ENCODE data around the gene ELMOD1.

Gene ELMOD1

DNA sequence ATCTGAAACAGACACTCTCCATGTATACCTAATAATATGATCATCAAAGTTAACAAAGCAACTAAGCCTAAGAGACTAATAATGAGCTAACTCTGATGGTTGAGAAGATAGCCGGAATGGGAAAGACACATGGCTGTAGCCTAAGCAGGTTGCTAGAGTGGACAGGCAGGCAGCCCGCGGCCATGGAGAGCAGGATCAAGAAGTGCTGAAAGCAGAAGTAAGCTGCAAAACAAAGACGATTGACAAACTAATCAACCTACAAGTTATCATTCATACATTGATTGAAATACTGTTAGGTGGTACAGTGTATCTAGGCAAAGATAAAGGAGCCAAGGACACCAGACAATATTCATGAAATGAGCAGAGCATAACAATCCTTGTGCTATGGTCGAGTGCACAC is 91.6 kb downstream of the ELMOD1 start:
- TF ChIP-seq, protein P1, sequence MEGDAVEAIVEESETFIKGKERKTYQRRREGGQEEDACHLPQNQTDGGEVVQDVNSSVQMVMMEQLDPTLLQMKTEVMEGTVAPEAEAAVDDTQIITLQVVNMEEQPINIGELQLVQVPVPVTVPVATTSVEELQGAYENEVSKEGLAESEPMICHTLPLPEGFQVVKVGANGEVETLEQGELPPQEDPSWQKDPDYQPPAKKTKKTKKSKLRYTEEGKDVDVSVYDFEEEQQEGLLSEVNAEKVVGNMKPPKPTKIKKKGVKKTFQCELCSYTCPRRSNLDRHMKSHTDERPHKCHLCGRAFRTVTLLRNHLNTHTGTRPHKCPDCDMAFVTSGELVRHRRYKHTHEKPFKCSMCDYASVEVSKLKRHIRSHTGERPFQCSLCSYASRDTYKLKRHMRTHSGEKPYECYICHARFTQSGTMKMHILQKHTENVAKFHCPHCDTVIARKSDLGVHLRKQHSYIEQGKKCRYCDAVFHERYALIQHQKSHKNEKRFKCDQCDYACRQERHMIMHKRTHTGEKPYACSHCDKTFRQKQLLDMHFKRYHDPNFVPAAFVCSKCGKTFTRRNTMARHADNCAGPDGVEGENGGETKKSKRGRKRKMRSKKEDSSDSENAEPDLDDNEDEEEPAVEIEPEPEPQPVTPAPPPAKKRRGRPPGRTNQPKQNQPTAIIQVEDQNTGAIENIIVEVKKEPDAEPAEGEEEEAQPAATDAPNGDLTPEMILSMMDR (IDR thresholded peaks at IDR 0.05; ENCODE audit: borderline replicate concordance, insufficient read depth, low read depth, low read length): no peak
- no peak overlapping the region for H3K4me3 ChIP-seq (ENCODE audit: low read depth, low read length)

DNA sequence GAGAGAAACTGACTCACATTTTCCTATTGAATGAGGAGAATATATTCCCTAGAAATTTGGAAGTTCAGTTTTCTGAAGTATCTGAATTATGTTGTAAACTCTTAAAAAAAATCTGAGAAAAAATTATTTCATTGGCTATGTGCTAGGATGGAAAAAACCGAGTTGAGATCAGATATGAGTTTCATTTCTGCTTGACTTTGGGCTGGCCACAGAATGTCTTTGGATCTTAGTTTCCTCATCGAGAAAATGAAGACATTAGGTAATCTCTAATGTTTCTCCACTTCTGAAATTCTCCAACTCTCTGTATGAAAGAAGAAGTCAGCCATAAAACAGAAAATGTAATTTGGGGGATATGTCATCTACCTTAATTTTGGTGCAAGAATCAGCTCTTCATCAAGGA is 92.1 kb downstream of the ELMOD1 start:
- H3K4me3 ChIP-seq (ENCODE audit: low read depth, low read length): no peak overlapping the region
- TF ChIP-seq, protein P1 (IDR thresholded peaks at IDR 0.05; ENCODE audit: borderline replicate concordance, insufficient read depth, low read depth, low read length): no peak

DNA sequence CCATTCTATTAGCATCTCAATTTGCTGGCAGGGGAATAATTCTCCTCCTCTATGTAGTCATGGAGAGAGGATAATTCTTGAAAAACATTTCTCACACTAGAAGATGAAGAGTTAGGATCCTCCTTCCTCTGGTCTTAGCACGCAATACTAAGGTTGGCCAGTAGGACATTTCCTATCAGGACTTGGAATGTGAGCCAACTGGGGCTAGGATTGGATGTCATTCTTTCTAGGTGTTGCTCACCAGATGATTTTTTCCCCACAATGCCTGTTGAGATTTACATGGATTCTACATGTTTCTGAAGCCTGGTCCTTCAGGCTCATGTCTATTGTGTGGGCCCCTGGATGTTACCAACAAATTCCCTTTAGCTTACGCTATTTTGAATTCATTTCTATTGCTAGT is 92.9 kb downstream of the ELMOD1 start:
- TF ChIP-seq, protein P1 (IDR thresholded peaks at IDR 0.05; ENCODE audit: borderline replicate concordance, insufficient read depth, low read depth, low read length): peak; percentile 44; the same call in 1 of the 2 replicates
- H3K4me3 ChIP-seq (ENCODE audit: low read depth, low read length): no peak overlapping the region

DNA sequence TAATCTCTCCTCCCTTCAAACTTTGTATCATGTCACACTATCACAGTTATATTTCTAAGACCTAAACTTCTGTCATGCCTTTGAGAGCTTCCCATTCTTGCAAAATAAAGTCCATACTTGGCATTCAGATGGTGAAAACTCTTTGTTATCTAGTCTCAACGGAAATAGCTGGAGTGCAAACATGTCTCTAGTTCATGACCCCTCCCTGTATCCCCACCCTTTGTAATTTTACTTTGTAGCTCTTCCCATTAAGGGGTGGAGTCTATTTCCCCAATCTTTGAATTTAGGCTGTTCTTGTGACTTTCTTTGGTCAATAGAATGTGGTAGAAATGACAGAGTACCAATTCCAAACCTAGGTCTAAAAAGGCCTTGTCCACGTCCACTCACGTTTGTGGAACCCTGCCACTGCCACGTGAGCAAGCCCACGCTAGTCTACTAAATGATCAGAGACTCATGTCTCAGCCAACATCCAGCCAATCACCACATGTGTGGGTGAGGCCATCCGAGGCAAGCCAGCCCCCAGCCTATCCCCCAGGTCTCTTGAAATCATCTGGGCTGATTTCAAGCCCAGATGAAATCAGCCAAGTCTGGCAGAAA is 97.5 kb downstream of the ELMOD1 start:
- TF ChIP-seq, protein P1 (IDR thresholded peaks at IDR 0.05; ENCODE audit: borderline replicate concordance, insufficient read depth, low read depth, low read length): no peak
- no peak overlapping the region for H3K4me3 ChIP-seq (ENCODE audit: low read depth, low read length)

DNA sequence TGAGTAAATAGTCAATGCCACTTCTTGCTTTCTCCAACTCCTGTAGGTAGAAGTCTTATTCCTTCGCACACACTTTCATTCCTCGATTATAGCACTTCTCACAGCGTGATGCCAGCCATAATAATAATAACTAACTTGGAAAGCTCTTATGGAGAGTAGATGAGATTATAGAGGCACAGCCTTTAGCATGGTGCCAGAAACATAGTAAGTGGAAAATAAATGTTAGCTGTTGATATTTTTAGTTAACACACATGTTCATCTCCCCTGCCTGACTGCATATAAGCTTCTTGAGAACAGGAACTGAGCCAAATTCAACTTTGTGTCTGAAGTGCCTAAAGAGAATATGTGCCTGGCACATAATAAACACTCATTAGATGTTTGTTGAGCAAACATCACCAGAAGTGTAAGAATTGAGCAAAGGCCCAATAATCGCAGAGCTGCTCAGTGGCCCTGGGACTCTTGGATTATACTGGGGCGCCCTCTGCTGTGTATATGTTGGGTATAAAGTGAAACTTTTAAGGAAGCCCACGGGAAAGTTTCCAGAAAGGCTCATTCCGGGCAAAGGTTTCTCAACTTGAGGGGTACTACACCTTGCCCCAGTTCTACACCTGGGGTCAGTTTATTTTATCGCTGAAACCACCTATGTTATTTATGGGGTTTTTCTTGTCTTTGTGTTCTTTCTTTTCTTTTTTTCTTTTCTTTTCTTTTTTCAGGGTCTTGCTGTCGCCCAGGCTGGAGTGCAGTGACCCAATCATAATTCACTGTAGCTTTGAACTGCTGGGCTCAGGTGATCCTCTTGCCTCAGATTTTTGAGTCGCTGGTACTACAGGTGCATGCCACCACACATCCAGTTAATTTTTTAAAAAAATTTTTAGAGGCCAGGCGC is 98.6 kb downstream of the ELMOD1 start:
- TF ChIP-seq, protein P1 (IDR thresholded peaks at IDR 0.05; ENCODE audit: borderline replicate concordance, insufficient read depth, low read depth, low read length): peak; percentile 46
- H3K4me3 ChIP-seq (ENCODE audit: low read depth, low read length): no peak overlapping the region

DNA sequence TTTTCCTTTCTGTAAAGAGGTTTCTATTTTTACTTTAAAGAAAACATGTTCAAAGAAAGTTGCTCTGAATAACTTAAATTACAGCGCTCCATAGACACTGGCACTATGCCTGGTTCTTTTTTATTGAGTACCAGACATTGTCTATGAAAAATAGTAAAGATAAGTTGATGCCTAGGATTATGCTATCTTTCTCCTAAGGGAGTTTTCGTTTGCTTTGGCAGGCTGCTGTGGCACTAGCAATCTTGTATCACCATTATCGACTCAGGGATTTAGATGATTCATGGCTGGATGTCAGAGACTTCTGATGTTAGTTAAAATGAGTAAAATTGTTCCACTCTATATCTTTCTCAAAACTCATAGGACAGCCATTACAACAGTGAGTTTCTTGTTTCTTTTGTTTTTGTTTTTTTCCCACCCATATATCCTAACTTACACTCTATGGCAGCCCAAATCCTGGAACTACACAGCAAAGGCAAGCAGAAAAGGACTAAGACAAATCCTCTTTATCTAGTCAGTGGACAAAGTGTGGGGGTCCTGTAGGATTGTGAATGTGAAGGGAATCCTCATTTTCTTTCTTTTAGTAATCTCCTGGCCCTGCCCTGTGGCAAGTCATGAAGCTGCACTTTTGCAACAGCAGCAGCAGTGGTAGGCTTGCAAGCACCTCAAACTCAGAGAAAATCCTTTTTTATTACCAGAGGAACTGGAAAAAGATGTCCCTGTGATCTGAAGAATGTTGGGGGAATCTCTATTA is 100.2 kb downstream of the ELMOD1 start:
- H3K4me3 ChIP-seq (ENCODE audit: low read depth, low read length): no peak overlapping the region
- TF ChIP-seq, protein P1 (IDR thresholded peaks at IDR 0.05; ENCODE audit: borderline replicate concordance, insufficient read depth, low read depth, low read length): no peak
